ENCODE results near the gene BICRAL. TPM values are rescaled to one million over a fixed set of nuclear protein-coding genes. Genes with fewer than 3 reads are reported as not detected.
"Not testable (repeated sequence)": the region's sequence is repeated elsewhere in the genome, so short reads cannot be mapped to it uniquely, and the experiment has no call there.

BICRAL gene
- total RNA-seq, 1 donor = 13.0 TPM

- H3K4me3 ChIP-seq (ENCODE audit: low read length) = no peak overlapping the region
- no peaks in the 10 kb centered on the region for H3K9me3 ChIP-seq (ENCODE audit: low read depth, low read length)
- H3K27me3 ChIP-seq (ENCODE audit: insufficient read depth, low read length) = no peaks in the 10 kb centered on the region
- no peaks in the 10 kb centered on the region for H3K4me1 ChIP-seq (ENCODE audit: insufficient read depth, low read length)
Measured at GRCh38 chr6:42805297-42805861, 23.5 kb downstream of the BICRAL start.

- not testable (repeated sequence) for H3K4me3 ChIP-seq (ENCODE audit: low read length); H3K9me3 ChIP-seq (ENCODE audit: low read depth, low read length); H3K4me1 ChIP-seq (ENCODE audit: insufficient read depth, low read length); H3K27me3 ChIP-seq (ENCODE audit: insufficient read depth, low read length)
Measured at GRCh38 chr6:42806359-42806758, 24.5 kb downstream of the BICRAL start.

- Histone ChIP-seq H3K27me3 (ENCODE audit: insufficient read depth, low read length) (no peaks in the 10 kb centered on the region), H3K9me3 (ENCODE audit: low read depth, low read length) (no peaks in the 10 kb centered on the region), H3K4me1 (ENCODE audit: insufficient read depth, low read length) (no peaks in the 10 kb centered on the region), H3K4me3 (ENCODE audit: low read length) (no peak overlapping the region)
Measured at GRCh38 chr6:42808492-42809483, 26.9 kb downstream of the BICRAL start.

GRCh38 chr6:42813074-42813645, 31.3 kb downstream of the BICRAL start:
- Histone ChIP-seq H3K27me3 (ENCODE audit: insufficient read depth, low read length) (no peaks in the 10 kb centered on the region), H3K4me1 (ENCODE audit: insufficient read depth, low read length) (no peaks in the 10 kb centered on the region), H3K4me3 (ENCODE audit: low read length) (no peak overlapping the region), H3K9me3 (ENCODE audit: low read depth, low read length) (no peaks in the 10 kb centered on the region)

GRCh38 chr6:42813906-42814444, 32.1 kb downstream of the BICRAL start:
- Histone ChIP-seq H3K4me1 (ENCODE audit: insufficient read depth, low read length) (no peaks in the 10 kb centered on the region), H3K4me3 (ENCODE audit: low read length) (no peak overlapping the region), H3K9me3 (ENCODE audit: low read depth, low read length) (no peaks in the 10 kb centered on the region), H3K27me3 (ENCODE audit: insufficient read depth, low read length) (no peaks in the 10 kb centered on the region)

GRCh38 chr6:42815726-42816125, 33.9 kb downstream of the BICRAL start:
- H3K4me1 ChIP-seq (ENCODE audit: insufficient read depth, low read length); H3K4me3 ChIP-seq (ENCODE audit: low read length); H3K9me3 ChIP-seq (ENCODE audit: low read depth, low read length); H3K27me3 ChIP-seq (ENCODE audit: insufficient read depth, low read length): not testable (repeated sequence)

- Histone ChIP-seq H3K4me1 (ENCODE audit: insufficient read depth, low read length) (peaks cover 6% of the 10 kb centered on the region), H3K9me3 (ENCODE audit: low read depth, low read length) (no peaks in the 10 kb centered on the region), H3K4me3 (ENCODE audit: low read length) (no peak overlapping the region), H3K27me3 (ENCODE audit: insufficient read depth, low read length) (no peaks in the 10 kb centered on the region)
Measured at GRCh38 chr6:42817907-42818306, 36.1 kb downstream of the BICRAL start.

GRCh38 chr6:42818416-42818815, 36.6 kb downstream of the BICRAL start:
- peaks cover 6% of the 10 kb centered on the region for H3K4me1 ChIP-seq (ENCODE audit: insufficient read depth, low read length)
- no peaks in the 10 kb centered on the region for H3K9me3 ChIP-seq (ENCODE audit: low read depth, low read length)
- H3K27me3 ChIP-seq (ENCODE audit: insufficient read depth, low read length) = no peaks in the 10 kb centered on the region
- H3K4me3 ChIP-seq (ENCODE audit: low read length) = no peak overlapping the region

- Histone ChIP-seq H3K9me3 (ENCODE audit: low read depth, low read length) (no peaks in the 10 kb centered on the region), H3K4me3 (ENCODE audit: low read length) (no peak overlapping the region), H3K4me1 (ENCODE audit: insufficient read depth, low read length) (peaks cover 6% of the 10 kb centered on the region), H3K27me3 (ENCODE audit: insufficient read depth, low read length) (no peaks in the 10 kb centered on the region)
Measured at GRCh38 chr6:42818878-42819277, 37.0 kb downstream of the BICRAL start.

GRCh38 chr6:42819803-42820511, 38.1 kb downstream of the BICRAL start:
- Histone ChIP-seq H3K9me3 (ENCODE audit: low read depth, low read length) (no peaks in the 10 kb centered on the region), H3K4me1 (ENCODE audit: insufficient read depth, low read length) (peaks cover 6% of the 10 kb centered on the region), H3K4me3 (ENCODE audit: low read length) (no peak overlapping the region), H3K27me3 (ENCODE audit: insufficient read depth, low read length) (no peaks in the 10 kb centered on the region)

GRCh38 chr6:42820512-42821340, 38.9 kb downstream of the BICRAL start:
- Histone ChIP-seq H3K9me3 (ENCODE audit: low read depth, low read length) (no peaks in the 10 kb centered on the region), H3K4me3 (ENCODE audit: low read length) (no peak overlapping the region), H3K4me1 (ENCODE audit: insufficient read depth, low read length) (peaks cover 6% of the 10 kb centered on the region), H3K27me3 (ENCODE audit: insufficient read depth, low read length) (no peaks in the 10 kb centered on the region)

GRCh38 chr6:42821341-42821668, 39.5 kb downstream of the BICRAL start:
- Histone ChIP-seq H3K27me3 (ENCODE audit: insufficient read depth, low read length) (no peaks in the 10 kb centered on the region), H3K4me1 (ENCODE audit: insufficient read depth, low read length) (peaks cover 6% of the 10 kb centered on the region), H3K9me3 (ENCODE audit: low read depth, low read length) (no peaks in the 10 kb centered on the region), H3K4me3 (ENCODE audit: low read length) (no peak overlapping the region)

- H3K9me3 ChIP-seq (ENCODE audit: low read depth, low read length) = no peaks in the 10 kb centered on the region
- H3K27me3 ChIP-seq (ENCODE audit: insufficient read depth, low read length) = no peaks in the 10 kb centered on the region
- peaks cover 6% of the 10 kb centered on the region for H3K4me1 ChIP-seq (ENCODE audit: insufficient read depth, low read length)
- no peak overlapping the region for H3K4me3 ChIP-seq (ENCODE audit: low read length)
Measured at GRCh38 chr6:42821846-42822245, 40.0 kb downstream of the BICRAL start.

GRCh38 chr6:42829561-42830092, 47.8 kb downstream of the BICRAL start:
- Histone ChIP-seq H3K4me1 (ENCODE audit: insufficient read depth, low read length) (no peaks in the 10 kb centered on the region), H3K27me3 (ENCODE audit: insufficient read depth, low read length) (no peaks in the 10 kb centered on the region), H3K4me3 (ENCODE audit: low read length) (no peak overlapping the region), H3K9me3 (ENCODE audit: low read depth, low read length) (no peaks in the 10 kb centered on the region)
